Fibroblast of mammary gland (primary cell): ENCODE results near the gene HAT1.
A peak's percentile ranks its signal among the peaks of the same experiment; 100 is the strongest.

Experiments
- DNase-seq: peaks from one replicate; pipeline ENCODE4 v3.0.0-alpha.2; 2010; ENCODE audit warnings: low read depth
- H3K4me3 ChIP-seq: 2 replicates; pipeline ENCODE4 v1.5.1; 2011; ENCODE audit warnings: low read depth, mild to moderate bottlenecking, low read length, moderate library complexity; ENCODE audit not compliant: control insufficient read depth
- TF ChIP-seq, protein P1 (sequence below): conservative IDR thresholded peaks from 2 replicates; pipeline ENCODE4 v1.5.1; 2011; ENCODE audit warnings: low read depth, low read length, inconsistent platforms; ENCODE audit not compliant: control insufficient read depth, insufficient read depth

Gene HAT1

DNA sequence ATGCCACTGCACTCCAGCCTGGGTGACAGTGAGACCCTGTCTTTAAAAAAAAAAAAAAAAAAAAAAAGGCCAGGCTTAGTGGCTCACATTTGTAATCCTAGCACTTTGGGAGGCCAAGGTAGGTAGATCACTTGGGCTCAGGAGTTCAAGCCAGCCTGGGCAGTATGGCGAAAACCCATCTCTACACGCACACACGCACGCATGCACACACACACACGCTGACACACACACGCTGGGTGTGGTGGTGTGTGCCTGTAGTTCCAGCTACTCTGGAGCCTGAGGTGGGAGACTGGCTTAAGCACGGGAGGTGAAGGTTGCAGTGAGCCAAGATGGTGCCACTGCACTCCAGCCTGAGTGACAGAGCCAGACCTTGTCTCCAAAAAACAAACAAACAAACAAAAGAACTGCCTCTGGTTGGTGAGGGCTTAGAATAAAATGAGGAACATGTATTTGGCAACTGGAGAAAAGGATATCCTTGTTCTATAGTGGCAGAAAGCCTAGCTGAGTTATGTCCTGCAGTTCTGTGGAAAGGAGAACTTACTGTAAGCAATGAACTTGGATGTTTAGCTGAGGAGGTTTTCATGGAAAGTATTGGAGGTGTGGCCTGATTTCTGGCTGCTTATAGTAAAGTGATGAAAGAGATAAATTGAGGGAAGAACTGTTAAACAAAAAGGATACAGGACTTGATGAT is 34.0 kb downstream of the HAT1 start:
- TF ChIP-seq, protein P1, sequence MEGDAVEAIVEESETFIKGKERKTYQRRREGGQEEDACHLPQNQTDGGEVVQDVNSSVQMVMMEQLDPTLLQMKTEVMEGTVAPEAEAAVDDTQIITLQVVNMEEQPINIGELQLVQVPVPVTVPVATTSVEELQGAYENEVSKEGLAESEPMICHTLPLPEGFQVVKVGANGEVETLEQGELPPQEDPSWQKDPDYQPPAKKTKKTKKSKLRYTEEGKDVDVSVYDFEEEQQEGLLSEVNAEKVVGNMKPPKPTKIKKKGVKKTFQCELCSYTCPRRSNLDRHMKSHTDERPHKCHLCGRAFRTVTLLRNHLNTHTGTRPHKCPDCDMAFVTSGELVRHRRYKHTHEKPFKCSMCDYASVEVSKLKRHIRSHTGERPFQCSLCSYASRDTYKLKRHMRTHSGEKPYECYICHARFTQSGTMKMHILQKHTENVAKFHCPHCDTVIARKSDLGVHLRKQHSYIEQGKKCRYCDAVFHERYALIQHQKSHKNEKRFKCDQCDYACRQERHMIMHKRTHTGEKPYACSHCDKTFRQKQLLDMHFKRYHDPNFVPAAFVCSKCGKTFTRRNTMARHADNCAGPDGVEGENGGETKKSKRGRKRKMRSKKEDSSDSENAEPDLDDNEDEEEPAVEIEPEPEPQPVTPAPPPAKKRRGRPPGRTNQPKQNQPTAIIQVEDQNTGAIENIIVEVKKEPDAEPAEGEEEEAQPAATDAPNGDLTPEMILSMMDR = no peak
- no peak for DNase-seq
- H3K4me3 ChIP-seq = no peak overlapping the region

DNA sequence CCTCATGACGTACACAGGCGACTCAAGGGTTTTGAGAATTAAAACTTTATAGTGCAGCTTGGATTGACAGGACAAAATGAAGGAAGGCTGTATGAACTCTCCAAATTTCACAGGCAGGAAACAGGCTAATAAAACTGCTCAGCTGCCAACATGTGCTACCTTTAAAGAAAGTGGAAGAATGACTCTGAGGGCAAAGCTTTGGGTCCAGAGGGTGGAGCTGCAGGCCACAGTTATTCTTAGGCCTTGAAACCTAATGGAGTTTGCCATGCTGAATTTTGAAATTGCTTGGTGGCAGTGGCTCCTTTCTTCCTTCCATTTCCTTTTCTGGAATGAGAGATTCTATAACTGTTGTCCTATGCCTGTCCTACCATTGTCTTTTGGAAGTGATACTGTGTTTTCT is 34.8 kb downstream of the HAT1 start:
- TF ChIP-seq, protein P1 = peak; percentile 1
- DNase-seq = peak; percentile 10
- no peak overlapping the region for H3K4me3 ChIP-seq

GRCh38 chr2:171958475-171958874 is 36.2 kb downstream of the HAT1 start:
- H3K4me3 ChIP-seq = no peak overlapping the region
- TF ChIP-seq, protein P1 = no peak
- peak; percentile 75 for DNase-seq

- no peak for DNase-seq
- TF ChIP-seq, protein P1 = no peak
- no peak overlapping the region for H3K4me3 ChIP-seq
These were observed 37.7 kb downstream of the HAT1 start for GRCh38 chr2:171959998-171960397.

GRCh38 chr2:171960570-171960969 is 38.3 kb downstream of the HAT1 start:
- DNase-seq = no peak
- TF ChIP-seq, protein P1 = no peak
- H3K4me3 ChIP-seq = no peak overlapping the region

- no peak overlapping the region for H3K4me3 ChIP-seq
- TF ChIP-seq, protein P1 = no peak
- DNase-seq = no peak
These were observed 40.9 kb downstream of the HAT1 start for GRCh38 chr2:171963198-171963597.
